NCI-H2029 treated with DMSO at 0.1 percent for 48 hours (cell line): ENCODE results near the gene MEIS1.
A peak's percentile ranks its signal among the peaks of the same experiment; 100 is the strongest.

Experiments used
- DNase-seq: peaks from one replicate; lab custom pipeline; 2025; lab: John Stamatoyannopoulos, UW

MEIS1 gene

GRCh38 chr2:66567729-66568128 is 132.8 kb downstream of the MEIS1 start:
- no peak for DNase-seq

- no peak for DNase-seq
Measured at GRCh38 chr2:66568650-66569300, 133.8 kb downstream of the MEIS1 start.

DNA sequence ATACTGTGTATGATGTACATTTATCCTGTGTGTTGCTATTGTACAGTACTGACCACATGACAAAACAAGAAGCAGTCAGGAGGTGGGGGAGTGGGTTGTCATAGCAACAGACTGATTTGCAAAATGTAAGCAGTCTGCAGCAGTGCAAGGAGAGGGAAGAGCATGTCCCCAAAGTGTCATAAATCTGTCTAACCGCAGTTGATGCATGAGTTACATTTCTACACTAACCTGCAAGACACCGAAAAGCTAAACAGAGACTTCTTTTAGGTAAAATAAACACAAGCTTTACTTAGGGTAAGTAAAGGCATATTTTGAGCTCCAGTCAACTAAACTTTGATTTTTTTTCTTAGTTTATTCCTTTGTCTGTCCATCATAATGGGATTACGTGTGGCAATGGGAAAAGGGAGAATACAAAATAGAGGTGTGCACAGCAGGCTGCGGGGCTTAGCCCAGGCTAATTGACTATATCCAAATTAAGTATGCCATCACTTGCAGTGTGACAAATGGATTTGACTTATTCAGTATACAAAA is 134.5 kb downstream of the MEIS1 start:
- no peak for DNase-seq

GRCh38 chr2:66569974-66570373 is 135.0 kb downstream of the MEIS1 start:
- no peak for DNase-seq

GRCh38 chr2:66570471-66570870 is 135.5 kb downstream of the MEIS1 start:
- DNase-seq, result no peak

- DNase-seq, result no peak
Measured at GRCh38 chr2:66571918-66572317, 137.0 kb downstream of the MEIS1 start.

DNA sequence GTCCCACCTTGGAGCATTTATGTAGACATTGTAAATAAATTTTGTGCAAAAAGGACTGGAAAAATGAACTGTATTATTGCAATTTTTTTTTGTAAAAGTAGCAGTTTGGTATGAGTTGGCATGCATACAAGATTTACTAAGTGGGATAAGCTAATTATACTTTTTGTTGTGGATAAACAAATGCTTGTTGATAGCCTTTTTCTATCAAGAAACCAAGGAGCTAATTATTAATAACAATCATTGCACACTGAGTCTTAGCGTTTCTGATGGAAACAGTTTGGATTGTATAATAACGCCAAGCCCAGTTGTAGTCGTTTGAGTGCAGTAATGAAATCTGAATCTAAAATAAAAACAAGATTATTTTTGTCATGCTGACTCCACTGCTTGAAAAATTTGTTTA is 137.5 kb downstream of the MEIS1 start:
- no peak for DNase-seq

DNA sequence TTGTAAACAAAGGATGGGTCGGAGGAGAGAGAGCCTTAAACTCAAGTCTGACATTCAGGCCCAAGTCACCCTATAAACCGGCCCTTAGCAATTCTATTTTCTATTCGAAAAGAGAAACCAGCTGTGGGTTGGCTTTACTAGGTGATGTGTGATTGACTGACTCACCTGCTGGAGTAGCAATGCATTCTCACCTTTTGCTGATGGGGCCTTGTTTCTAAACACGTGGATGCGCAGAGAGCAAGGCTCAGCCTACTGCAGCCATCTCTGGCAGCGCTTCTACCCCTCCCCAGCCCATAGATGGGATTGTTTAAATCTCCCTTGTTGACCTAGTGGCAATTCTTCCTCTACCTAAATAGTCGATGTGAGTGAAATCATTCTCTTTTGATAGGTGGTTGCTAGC is 138.5 kb downstream of the MEIS1 start:
- DNase-seq, result no peak

DNA sequence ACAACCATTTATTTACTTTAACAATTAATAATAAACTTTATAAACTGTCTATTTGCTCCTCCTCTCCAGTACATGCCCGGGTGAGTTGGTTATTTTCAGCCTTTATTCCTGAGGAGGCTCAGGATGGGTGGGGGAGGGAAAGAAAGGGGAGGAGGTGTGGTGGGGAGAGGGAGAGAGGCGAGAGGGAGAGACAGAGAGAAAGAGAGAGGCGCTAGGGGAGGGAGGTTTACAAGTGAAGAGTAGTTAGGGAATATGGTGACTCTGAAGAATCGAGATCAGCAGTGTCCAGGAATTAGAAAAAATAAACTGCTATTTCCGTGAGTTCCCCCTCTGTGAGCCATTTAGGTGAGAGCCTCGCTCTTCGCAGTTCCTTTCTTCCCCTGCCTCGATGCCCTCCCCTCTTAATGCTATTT is 138.9 kb downstream of the MEIS1 start:
- no peak for DNase-seq

- peak; percentile 37 for DNase-seq
Measured at GRCh38 chr2:66574701-66575624, 140.0 kb downstream of the MEIS1 start.

GRCh38 chr2:66575625-66576310 is 140.8 kb downstream of the MEIS1 start:
- no peak for DNase-seq

- no peak for DNase-seq
Measured at GRCh38 chr2:66576311-66576560, 141.3 kb downstream of the MEIS1 start.

DNA sequence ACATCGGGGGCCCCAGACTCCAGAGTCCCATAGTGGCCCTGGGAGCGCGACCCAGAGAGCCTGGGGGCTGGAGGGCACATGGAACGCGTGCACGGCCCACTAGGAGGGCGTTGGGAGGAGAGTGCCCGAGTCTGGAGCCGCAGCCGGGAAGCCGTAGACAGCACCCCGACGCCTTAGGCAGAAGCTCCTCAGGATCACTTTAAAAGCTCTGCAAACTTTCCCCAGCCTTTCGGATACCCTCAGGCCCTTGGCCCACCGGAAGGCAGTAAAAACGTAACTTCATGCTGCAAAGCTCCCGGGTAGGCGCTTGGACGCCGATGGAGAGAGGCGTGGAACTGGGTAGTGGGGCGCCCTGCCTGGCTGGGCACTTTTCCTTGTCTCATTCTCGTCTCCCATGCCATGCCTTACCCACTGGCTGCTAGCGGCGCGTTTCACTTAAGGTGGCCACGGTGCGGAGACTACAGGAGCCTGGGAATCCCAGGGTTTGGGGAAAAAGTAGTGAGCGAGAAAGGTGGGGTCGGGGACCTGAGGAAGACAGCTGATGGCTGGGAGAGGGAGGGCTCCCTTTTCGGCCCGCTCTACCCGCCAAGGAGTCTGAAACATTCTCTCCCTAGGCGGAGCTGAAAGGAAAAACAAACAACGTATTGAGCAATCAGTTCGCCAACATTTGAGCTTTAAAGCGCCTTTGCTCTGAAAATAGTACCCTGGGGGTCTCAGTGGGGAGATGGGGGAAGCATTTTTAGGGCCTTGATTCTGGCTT is 141.8 kb downstream of the MEIS1 start:
- DNase-seq, result no peak

DNA sequence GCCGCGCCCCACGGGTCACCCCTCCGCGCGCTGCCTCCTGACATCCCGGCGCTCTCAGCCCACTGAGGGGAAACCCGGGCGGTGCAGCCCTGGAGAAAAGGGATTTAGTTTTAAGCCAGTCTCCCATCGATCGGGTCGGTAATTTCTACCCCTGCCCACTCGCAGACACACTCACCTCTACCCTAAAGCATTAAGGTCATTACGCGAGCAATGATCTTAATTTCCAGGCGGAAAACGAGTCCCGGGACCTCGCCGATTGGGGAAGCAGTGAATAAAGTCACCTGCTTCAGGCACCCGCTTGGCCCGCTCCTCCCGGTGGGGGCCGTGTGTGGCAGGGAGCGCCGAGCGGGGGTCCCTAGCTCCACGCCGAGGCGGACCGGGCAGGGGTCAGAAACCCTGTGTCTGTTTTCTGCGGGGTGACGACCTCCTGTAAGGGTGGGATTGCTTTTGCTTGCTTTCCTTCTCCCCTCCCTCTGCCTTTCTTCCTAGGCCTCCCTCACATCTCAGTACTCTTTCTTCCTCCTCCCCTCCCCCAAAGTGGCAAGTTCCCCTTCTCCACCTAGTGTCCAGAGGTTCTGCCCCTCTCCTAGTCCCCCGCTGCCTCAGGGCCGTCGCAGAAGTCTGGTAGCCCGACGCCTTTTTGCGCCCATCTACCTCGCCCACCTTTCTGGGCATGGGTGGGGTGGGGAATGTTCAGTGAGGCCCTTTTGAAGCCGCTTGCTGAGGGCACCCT is 142.6 kb downstream of the MEIS1 start:
- no peak for DNase-seq

DNA sequence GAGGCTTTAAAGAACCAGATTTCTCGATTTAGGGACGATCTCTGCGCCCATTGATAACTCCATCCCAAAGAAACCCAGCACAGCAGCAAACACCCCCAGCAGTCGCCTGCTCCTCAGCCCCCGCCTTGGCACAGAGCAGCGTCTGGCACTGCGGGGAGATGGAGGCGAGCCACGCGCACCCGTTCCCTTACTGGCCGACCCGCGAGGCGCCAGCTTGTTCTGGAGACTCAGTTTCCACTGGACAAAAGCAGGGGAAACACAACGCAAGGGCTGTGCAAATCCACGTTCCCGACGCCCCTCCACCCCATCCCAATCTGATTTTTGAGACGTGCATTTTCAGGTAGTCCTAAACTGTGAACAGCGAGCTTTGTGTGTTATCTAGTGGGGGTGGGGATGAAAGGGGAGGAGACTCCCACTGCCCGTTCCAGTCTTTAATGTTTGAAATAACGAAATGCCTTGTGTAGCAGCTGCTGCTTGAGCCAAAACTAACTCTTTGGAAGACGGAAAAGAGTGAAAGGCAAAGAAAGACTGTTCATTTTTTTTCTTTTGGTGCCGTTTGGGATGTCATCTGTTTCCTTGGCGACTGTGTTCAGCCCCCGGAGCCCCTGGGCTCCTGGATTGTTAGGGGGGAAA is 143.2 kb downstream of the MEIS1 start:
- DNase-seq, result no peak

DNA sequence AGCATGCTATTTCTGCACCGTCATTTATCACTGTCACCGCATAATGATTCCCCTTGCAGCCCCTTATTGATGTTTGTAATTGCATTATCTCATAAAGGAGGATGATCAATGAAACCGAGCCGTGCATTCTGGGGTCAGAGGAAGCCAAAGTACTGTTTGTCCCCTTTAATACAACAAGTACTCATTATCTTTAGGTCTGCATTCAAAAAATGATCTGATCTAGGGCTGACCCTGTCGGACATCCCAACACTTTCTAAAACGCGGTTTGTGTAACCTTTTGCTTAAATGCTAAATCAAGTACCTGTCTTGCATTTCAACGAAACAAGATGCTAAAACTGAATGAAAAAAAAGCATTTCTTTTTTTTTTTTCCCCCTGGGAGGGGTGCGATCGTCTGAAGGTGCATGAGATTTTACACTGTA is 143.8 kb downstream of the MEIS1 start:
- no peak for DNase-seq

DNA sequence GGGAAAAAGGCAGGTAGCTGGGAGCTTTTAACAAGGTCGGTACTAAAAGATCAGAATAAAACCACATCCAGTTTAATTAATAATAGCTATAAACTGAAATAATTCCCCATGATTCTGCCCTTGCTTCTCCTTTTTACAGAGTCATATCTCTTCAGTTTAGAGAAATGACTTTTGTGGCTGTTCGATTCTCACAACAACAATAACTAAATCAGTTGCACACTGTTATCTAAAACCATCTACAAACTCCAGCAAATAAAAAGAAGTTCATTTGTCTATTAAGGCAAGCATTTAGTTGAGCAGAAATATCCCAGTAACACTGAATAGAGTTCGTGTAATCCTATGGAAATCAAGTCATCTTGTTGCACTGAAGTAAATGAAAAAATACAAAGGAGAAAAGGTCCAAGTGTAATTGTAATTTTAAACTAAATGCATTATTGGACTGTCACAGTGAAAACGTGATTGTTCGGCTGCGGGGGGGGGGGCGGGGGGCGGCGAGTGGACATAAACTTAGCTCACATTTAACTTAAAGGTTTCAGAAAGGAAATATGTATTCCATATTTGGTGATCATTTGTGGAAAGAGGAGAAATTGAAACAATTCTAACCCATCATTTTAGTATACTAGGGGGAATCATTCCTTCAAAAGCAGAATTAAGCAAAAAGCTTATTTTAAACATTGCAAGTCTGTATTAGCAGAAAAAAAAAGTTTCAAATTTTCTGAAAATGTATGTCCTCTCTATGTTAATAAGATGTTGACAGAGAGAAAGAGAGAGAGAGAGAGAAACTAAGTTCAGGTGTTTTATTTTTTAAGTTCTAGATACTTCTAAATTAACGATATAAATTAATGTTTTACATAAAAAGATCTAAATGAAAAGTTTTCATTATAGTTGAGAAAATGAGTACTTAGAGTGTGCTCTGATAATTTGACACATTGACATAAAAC is 144.5 kb downstream of the MEIS1 start:
- DNase-seq, result no peak

GRCh38 chr2:66580166-66581049 is 145.5 kb downstream of the MEIS1 start:
- DNase-seq, result no peak
